ENCODE results near the gene IL11RA. TPM values are rescaled to one million over a fixed set of nuclear protein-coding genes. Genes with fewer than 3 reads are reported as not detected.
"Not testable (repeated sequence)": the region's sequence is repeated elsewhere in the genome, so short reads cannot be mapped to it uniquely, and the experiment has no call there.

IL11RA gene
- total RNA-seq, 1 donor from 2014 or later: 3.5 TPM

DNA sequence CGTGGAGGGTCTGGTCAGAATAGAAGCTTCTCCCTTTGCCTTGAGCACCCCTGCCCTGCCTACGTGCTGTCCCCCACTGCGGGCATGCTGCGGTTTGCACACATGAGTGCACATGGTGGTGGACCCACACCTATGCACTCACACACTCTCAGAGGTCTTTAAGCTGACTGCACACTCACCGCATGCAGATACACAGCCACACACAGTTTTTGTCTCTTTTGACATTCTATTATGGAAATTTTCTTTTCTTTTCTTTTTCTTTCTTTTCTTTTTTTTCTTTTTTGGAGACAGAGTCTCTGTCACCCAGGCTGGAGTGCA is 22.5 kb upstream of the IL11RA start:
- no peak for DNase-seq (ENCODE audit: low read depth in 2 of 2)

DNA sequence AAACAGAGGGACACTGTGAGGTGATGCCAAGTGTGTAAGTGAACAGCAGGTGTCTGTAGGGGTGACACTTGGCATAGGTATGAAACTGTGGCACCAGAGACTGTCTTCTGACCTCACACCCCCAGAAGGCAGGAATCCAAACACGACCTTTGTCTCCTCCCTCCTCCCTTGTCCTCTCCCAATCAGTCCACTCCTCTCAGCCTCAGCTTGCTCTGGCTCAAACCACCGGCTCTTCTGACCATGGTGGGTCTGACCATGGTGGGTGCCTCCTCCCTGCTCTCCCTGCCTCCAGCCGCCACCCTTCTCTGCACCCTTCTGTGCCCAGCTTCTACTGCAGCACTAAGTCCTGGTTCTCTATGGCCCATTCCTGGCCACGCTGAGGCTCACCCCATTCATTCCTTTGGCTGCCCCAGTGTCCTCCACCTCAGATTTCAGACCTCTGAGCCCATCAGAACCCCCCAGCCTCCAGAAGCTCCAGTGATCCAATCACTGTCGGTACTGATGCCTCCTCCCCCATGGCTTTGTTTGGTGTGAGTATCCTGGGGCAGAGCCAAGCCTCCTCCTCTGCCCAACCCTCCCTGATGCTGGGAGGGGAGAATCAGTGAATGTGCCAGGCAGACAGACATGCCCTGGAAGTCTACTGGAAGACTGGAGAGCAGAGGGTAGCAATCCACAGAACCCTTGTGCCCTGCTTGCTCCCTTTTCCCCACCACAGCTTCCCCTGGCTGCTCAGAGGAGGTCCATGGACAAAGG is 21.4 kb upstream of the IL11RA start:
- no peak for DNase-seq (ENCODE audit: low read depth in 2 of 2)

GRCh38 chr9:34633166-34633565 is 18.8 kb upstream of the IL11RA start:
- DNase-seq (ENCODE audit: low read depth in 2 of 2): no peak

DNA sequence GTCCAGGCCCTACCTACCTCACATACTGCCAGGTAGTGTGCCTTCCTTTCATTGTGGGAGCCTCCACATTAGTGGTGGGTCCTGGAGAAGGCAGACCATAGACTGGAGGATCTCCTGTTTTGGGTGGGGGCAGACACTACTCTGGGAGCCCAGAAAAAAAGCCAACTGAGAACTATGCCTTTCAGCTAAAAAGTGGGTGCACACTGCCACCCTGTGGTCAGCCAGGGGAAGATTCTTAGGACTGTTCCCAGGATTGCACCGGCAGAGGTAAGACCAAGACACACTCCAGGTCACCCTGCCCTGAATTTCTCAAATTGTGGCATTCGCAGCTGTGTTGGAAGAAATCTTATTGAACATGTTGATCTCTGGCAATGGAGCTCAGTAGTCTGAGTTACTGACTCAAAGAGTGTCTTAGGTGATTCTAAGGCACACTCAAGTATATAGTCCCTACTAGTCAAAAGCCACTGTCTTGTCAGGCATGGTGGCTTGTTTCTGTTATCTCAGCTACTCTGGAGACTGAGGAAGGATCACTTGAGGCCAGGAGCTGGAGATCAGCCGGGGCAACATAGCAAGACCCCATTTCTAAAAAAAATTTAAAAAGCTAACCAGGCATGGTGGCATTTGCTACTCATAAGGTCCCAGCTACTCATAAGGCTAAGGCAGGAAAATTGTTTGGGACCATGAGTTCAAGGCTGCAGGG is 18.0 kb upstream of the IL11RA start:
- peak in 1 of 2 donors; percentile 75 for DNase-seq (ENCODE audit: low read depth in 2 of 2)

DNA sequence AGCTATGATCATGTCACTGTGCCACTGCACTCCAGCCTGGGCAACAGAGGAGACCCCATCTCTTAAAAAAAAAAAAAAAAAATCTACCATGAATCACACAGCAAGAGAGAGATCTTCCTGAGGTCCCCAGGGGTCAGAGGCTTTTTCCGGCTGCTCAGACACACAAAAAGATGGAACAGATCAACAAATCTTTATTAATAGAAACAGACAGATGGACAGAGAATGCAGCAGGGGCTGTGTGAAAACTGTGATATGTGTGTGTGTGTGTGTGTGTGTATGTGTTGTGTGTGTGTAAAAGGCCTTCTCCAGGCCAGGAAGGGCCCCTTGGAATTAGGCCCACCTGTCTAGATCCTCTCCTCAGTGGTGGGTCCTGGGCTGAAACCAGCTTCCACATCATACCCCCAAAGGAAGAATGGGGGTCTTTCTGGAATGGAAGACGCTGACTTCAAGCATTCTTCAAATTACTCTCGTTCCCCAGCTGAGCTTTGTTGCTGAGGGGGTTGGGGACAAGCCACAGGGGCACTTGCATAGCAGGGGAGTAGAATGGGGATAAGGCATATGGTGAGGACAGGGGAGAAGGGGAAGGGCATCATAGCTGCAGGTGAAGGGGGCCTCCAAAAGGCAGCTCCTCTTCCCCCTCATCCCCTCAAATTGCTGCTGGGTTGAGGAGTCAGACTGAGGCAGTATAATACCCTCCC is 17.3 kb upstream of the IL11RA start:
- no peak for DNase-seq (ENCODE audit: low read depth in 2 of 2)

- DNase-seq (ENCODE audit: low read depth in 2 of 2): no peak
Observed at GRCh38 chr9:34635556-34635955, 16.4 kb upstream of the IL11RA start.

GRCh38 chr9:34636791-34637355 is 15.1 kb upstream of the IL11RA start:
- no peak for DNase-seq (ENCODE audit: low read depth in 2 of 2)

DNA sequence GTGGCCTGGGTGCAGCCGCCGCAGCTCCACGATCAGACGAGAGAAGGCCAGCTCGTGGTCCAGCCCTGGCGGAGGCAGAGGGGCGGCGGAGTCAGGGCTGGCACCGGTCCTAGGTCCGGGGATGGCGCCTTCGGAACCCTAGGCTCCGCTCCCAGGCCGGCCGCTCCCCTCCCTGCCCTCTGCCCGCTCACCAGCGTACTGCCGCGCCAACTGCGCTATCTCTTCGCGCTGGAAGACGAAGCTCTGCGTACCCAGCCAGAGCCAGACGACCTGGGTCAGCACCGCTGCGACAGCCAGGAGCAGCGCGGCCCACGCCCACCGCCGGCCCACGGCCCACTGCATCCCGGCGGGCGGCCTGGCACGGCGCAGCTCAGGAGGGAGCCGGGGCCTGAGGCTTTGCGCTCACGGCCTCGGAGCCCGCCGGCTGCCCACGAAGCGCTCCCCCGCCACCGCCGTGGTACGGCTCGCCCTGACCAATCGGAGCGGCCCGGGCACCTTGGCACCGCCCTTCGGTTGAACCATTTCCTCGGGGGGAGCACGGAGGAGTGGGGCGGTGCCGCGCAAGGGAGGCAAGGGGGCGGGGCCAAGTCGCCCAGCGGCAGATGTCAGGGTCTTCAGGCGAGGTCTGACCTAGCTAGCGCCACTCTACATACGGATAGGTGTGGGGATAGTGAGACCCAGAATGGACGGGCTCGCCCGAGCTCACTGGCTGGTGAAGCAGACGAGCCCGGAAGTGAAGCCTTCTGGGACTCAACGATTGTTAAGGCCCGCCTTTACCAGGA is 14.4 kb upstream of the IL11RA start, which contains the start of gene SIGMAR1:
TSS of gene SIGMAR1 (minus strand) at position 432 of the 782 bp plus-strand sequence. CDS start at position 342, 90 bp downstream.
- peak; percentile 78 to 93 for DNase-seq (ENCODE audit: low read depth in 2 of 2)

DNA sequence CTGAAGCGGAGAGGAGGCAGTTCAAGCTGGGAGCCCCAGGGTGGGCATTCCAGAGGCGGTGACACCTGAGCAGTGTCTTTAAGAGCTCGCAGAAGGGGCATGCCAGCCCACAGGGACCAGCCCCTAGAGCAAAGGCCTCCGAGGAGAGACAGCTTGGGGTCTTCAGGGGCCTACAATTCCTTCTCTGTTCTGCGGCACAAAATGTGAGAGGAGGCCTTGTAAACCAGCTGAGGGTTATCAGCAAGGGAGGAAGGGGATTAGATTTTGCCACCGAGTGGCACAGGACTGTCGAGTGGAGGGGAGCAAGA is 13.9 kb upstream of the IL11RA start:
- no peak for DNase-seq (ENCODE audit: low read depth in 2 of 2)

GRCh38 chr9:34639322-34639721 is 12.7 kb upstream of the IL11RA start:
- not testable (repeated sequence) for DNase-seq (ENCODE audit: low read depth in 2 of 2)

GRCh38 chr9:34642679-34643078 is 9.3 kb upstream of the IL11RA start:
- DNase-seq (ENCODE audit: low read depth in 2 of 2): no peak

DNA sequence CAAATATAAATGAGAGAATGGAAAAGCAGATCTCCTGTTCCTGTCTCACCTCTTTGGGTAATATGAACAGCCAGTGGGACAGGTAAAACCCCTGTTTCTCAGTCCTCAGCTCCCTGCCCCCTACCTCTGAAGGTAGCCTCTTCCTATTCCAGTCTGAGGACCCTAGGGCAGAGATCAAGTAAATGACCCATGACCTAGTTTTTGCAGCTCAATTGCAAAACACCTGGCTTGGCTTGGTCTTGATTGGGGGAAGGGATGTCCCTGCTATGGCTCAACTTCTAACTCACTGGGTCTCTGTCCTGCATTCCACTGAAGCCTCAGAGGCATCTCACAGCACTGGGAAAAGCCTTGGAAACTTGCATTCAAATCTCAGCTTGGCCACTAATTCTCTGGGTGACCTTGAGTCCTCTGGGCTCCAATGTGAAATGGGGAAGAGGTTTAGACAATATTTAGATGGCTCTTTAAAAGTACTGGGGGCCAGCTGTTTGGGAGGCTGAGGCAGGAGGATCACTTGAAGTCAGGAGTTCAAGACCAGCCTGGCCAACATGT is 7.1 kb upstream of the IL11RA start:
- DNase-seq (ENCODE audit: low read depth in 2 of 2): no peak

DNA sequence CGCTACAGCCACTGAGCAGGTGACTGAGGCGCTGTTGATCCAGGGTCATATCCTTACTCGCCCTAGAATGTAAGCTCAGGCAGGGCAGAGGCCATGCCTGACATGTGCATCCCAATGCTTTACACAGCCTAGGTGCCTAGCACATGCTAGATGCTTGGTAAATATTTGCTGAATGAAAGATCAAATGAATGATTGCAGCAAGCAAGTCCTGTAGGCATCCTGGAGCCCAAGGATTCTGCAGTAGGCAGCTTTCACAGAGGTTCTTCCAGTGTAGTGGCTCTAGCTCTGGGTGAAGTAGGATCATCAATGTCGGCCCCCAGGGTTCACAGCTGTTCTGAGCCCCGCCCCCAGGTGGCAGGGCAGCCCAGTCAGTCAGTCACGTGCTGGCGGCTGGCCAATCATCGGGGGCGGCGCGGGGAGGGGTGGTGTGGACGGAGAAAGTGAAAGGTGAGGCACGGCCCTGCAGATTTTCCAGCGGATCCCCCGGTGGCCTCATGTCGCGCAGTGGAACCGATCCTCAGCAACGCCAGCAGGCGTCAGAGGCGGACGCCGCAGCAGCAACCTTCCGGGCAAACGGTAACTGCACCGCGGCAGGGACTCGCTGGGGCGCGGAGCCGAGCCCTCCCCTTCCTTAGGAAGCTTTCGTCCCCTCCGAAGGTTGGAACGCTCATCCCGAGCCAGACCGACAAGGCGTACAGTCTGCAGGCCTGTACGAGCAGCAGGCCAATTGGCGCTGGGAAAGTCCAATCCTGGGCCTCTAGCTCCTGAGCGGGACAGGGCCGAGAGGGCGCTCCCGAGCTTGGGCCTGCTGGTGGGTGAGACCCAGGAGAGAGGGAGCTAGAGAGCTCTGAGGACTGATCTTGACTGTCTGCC is 5.5 kb upstream of the IL11RA start, which contains the start of gene GALT:
TSS of gene GALT (plus strand) at position 465 of the 873 bp plus-strand sequence. CDS start at position 495, 30 bp downstream.
- peak; percentile 81 to 91 for DNase-seq (ENCODE audit: low read depth in 2 of 2)

DNA sequence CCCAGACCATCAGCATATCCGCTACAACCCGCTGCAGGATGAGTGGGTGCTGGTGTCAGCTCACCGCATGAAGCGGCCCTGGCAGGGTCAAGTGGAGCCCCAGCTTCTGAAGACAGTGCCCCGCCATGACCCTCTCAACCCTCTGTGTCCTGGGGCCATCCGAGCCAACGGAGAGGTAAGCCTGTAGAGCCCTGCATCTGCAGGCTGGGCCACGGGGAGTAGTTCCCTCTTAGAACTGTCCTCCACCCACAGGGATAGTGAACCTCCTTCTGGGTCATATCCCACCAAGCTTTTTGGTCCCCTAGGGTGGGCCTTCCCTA is 4.9 kb upstream of the IL11RA start:
- DNase-seq (ENCODE audit: low read depth in 2 of 2): no peak

GRCh38 chr9:34647651-34648050 is 4.3 kb upstream of the IL11RA start:
- DNase-seq (ENCODE audit: low read depth in 2 of 2): no peak

- DNase-seq (ENCODE audit: low read depth in 2 of 2): no peak
Observed at GRCh38 chr9:34648673-34649072, 3.3 kb upstream of the IL11RA start.

GRCh38 chr9:34650816-34651215 is 1.2 kb upstream of the IL11RA start:
- DNase-seq (ENCODE audit: low read depth in 2 of 2): no peak

GRCh38 chr9:34651321-34651720 is 664 bp upstream of the IL11RA start:
- DNase-seq (ENCODE audit: low read depth in 2 of 2): peak in 1 of 2 donors; percentile 25

- DNase-seq (ENCODE audit: low read depth in 2 of 2): no peak
Observed at GRCh38 chr9:34652602-34653000, 616 bp downstream of the IL11RA start.

All from dermis microvascular lymphatic vessel endothelial cell (primary cell).